GM19043 (cell line): ENCODE data around the gene MAPT.
"Not testable (repeated sequence)": the region's sequence is repeated elsewhere in the genome, so short reads cannot be mapped to it uniquely, and the experiment has no call there.

ENCODE experiments used
- ATAC-seq: cut with Tn5 transposase; IDR thresholded peaks from one replicate; pipeline ENCODE4 v1.9.1; 2021; ENCODE audit warnings: low read depth; ENCODE audit not compliant: unreplicated experiment

MAPT gene

DNA sequence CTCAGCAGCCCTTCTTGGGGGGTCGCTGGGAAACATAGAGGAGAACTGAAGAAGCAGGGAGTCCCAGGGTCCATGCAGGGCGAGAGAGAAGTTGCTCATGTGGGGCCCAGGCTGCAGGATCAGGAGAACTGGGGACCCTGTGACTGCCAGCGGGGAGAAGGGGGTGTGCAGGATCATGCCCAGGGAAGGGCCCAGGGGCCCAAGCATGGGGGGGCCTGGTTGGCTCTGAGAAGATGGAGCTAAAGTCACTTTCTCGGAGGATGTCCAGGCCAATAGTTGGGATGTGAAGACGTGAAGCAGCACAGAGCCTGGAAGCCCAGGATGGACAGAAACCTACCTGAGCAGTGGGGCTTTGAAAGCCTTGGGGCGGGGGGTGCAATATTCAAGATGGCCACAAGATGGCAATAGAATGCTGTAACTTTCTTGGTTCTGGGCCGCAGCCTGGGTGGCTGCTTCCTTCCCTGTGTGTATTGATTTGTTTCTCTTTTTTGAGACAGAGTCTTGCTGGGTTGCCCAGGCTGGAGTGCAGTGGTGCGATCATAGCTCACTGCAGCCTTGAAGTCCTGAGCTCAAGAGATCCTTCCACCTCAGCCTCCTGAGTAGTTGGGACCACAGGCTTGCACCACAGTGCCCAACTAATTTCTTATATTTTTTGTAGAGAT, 108.1 kb downstream of the MAPT start:
- ATAC-seq, result no peak

DNA sequence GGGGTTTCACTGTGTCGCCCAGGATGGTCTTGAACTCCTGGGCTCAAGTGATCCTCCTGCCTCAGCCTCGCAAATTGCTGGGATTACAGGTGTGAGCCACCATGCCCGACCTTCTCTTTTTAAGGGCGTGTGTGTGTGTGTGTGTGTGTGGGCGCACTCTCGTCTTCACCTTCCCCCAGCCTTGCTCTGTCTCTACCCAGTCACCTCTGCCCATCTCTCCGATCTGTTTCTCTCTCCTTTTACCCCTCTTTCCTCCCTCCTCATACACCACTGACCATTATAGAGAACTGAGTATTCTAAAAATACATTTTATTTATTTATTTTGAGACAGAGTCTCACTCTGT, 108.6 kb downstream of the MAPT start:
- no peak for ATAC-seq

GRCh38 chr17:46003907-46004748, 109.8 kb downstream of the MAPT start:
- ATAC-seq, result no peak

DNA sequence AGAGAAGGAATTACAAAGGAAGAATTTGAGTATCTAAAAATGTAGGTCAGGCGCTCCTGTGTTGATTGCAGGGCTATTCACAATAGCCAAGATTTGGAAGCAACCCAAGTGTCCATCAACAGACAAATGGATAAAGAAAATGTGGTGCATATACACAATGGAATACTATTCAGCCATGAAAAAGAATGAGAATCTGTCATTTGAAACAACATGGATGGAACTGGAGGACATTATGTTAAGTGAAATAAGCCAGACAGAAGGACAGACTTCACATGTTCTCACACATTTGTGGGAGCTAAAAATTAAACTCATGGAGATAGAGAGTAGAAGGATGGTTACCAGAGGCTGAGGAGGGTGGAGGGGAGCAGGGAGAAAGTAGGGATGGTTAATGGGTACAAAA, 111.7 kb downstream of the MAPT start:
- ATAC-seq, result not testable (repeated sequence)

- no peak for ATAC-seq
Measured at GRCh38 chr17:46007461-46007965, 113.2 kb downstream of the MAPT start.

GRCh38 chr17:46008591-46008990, 114.2 kb downstream of the MAPT start:
- no peak for ATAC-seq

GRCh38 chr17:46009681-46010596, 115.6 kb downstream of the MAPT start:
- ATAC-seq, result no peak

DNA sequence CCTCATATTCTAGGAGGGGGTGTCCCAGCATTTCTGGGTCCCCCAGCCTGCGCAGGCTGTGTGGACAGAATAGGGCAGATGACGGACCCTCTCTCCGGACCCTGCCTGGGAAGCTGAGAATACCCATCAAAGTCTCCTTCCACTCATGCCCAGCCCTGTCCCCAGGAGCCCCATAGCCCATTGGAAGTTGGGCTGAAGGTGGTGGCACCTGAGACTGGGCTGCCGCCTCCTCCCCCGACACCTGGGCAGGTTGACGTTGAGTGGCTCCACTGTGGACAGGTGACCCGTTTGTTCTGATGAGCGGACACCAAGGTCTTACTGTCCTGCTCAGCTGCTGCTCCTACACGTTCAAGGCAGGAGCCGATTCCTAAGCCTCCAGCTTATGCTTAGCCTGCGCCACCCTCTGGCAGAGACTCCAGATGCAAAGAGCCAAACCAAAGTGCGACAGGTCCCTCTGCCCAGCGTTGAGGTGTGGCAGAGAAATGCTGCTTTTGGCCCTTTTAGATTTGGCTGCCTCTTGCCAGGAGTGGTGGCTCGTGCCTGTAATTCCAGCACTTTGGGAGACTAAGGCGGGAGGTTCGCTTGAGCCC, 116.3 kb downstream of the MAPT start:
- ATAC-seq, result no peak

- no peak for ATAC-seq
Measured at GRCh38 chr17:46011711-46012505, 117.6 kb downstream of the MAPT start.

- ATAC-seq, result no peak
Measured at GRCh38 chr17:46012506-46013079, 118.2 kb downstream of the MAPT start.

DNA sequence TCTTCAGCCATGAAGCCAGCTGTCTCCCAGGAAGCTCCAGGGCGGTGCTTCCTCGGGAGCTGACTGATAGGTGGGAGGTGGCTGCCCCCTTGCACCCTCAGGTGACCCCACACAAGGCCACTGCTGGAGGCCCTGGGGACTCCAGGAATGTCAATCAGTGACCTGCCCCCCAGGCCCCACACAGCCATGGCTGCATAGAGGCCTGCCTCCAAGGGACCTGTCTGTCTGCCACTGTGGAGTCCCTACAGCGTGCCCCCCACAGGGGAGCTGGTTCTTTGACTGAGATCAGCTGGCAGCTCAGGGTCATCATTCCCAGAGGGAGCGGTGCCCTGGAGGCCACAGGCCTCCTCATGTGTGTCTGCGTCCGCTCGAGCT, 118.8 kb downstream of the MAPT start:
- no peak for ATAC-seq

- no peak for ATAC-seq
Measured at GRCh38 chr17:46013502-46014165, 119.3 kb downstream of the MAPT start.

DNA sequence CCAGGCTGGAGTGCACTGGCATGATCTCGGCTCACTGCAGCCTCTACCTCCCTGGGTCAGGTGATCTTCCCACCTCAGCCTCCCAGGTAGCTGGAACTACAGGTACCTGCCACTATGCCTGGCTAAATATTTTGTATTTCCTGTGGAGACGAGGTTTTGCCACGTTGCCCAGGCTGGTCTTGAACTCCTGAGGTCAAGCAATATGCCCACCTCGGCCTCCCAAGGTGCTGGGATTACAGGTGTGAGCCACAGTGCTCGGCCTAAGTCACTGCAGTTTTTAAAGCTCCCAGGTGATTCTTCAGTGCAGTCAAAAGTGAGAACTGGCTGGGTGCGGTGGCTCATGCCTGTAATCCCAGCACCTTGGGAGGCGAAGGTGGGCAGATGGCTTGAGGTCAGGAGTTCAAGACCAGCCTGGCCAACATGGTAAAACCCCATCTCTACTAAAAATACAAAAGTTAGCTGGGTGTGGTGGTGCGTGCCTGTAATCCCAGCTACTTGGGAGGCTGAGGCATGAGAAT, 125.1 kb downstream of the MAPT start:
- not testable (repeated sequence) for ATAC-seq

- ATAC-seq, result no peak
Measured at GRCh38 chr17:46020023-46020761, 125.8 kb downstream of the MAPT start.

- no peak for ATAC-seq
Measured at GRCh38 chr17:46020998-46021397, 126.6 kb downstream of the MAPT start.

- ATAC-seq, result not testable (repeated sequence)
Measured at GRCh38 chr17:46023366-46023765, 129.0 kb downstream of the MAPT start.

DNA sequence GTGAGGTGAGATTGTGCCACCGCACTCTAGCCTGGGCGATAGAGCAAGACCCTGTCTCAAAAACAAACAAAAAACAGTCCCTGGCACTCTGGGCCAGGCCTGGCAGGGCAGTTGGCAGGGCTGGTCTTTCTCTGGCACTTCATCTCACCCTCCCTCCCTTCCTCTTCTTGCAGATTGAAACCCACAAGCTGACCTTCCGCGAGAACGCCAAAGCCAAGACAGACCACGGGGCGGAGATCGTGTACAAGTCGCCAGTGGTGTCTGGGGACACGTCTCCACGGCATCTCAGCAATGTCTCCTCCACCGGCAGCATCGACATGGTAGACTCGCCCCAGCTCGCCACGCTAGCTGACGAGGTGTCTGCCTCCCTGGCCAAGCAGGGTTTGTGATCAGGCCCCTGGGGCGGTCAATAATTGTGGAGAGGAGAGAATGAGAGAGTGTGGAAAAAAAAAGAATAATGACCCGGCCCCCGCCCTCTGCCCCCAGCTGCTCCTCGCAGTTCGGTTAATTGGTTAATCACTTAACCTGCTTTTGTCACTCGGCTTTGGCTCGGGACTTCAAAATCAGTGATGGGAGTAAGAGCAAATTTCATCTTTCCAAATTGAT, 129.5 kb downstream of the MAPT start:
- ATAC-seq, result no peak

DNA sequence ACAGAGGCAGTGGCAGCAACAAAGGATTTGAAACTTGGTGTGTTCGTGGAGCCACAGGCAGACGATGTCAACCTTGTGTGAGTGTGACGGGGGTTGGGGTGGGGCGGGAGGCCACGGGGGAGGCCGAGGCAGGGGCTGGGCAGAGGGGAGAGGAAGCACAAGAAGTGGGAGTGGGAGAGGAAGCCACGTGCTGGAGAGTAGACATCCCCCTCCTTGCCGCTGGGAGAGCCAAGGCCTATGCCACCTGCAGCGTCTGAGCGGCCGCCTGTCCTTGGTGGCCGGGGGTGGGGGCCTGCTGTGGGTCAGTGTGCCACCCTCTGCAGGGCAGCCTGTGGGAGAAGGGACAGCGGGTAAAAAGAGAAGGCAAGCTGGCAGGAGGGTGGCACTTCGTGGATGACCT, 130.2 kb downstream of the MAPT start:
- ATAC-seq, result no peak
